ENCODE measurements around the gene STXBP1. TPM values are rescaled to one million over a fixed set of nuclear protein-coding genes. Genes with fewer than 3 reads are reported as not detected.

Gene STXBP1
- total and polyA plus RNA-seq, 2 of the 8 experiments (the other 6 are each of a cell fraction or from before 2014, with no cell fraction given) = 11.5 to 60.9 TPM

- TF ChIP-seq RXRA (IDR thresholded peaks at IDR 0.05; ENCODE audit: insufficient read depth, low read depth, low read length) = no peak
- TF ChIP-seq EP300 (IDR thresholded peaks at IDR 0.05; ENCODE audit: borderline replicate concordance in 1 of 2, low read depth in 2 of 2, low read length in 2 of 2) = no peak
- peak; percentile 74 for TF ChIP-seq PHF8 (conservative IDR thresholded peaks at IDR 0.05; ENCODE audit: low read depth, low read length)
- peak; percentile 23 for TF ChIP-seq TAF7 (optimal IDR thresholded peaks at IDR 0.05; ENCODE audit: borderline replicate concordance, low read depth, low read length)
- TF ChIP-seq HDAC6 (IDR thresholded peaks at IDR 0.05; ENCODE audit: low read depth, low read length) = no peak
- TF ChIP-seq FOSL1 (IDR thresholded peaks at IDR 0.05; ENCODE audit: insufficient read depth, low read depth, low read length) = no peak
- peak; percentile 18; the same call in 1 of the 2 replicates for TF ChIP-seq EGR1 (IDR thresholded peaks at IDR 0.05; ENCODE audit: borderline replicate concordance, low read depth, low read length)
- no peak for TF ChIP-seq SP2 (IDR thresholded peaks at IDR 0.05; ENCODE audit: low read length)
- TF ChIP-seq BACH1 (IDR thresholded peaks at IDR 0.05; ENCODE audit: low read length) = peak; percentile 18; the same call in 1 of the 2 replicates
- TF ChIP-seq SIN3A (conservative IDR thresholded peaks at IDR 0.05 in 1 of 2, IDR thresholded peaks at IDR 0.05 in 1 of 2; ENCODE audit: low read depth in 1 of 2, low read length in 2 of 2) = no peak
- no peak for TF ChIP-seq SAP30 (IDR thresholded peaks at IDR 0.05; ENCODE audit: insufficient read depth, insufficient replicate concordance, low read length)
- peak; percentile 98 for TF ChIP-seq KDM4A (IDR thresholded peaks at IDR 0.05; ENCODE audit: low read depth, low read length, severe bottlenecking)
- TF ChIP-seq CTBP2 (IDR thresholded peaks at IDR 0.05; ENCODE audit: borderline replicate concordance, insufficient read depth, insufficient read length, low read length) = no peak
These were observed at the start of gene STXBP1 (continued) for GRCh38 chr9:127611899-127612790.
